HK-2 (cell line): ENCODE measurements around the gene NR5A2.

Experiments
- DNase-seq: peaks from one replicate; pipeline ENCODE4 v3.0.0-alpha.2; 2018; ENCODE audit not compliant: unreplicated experiment

The NR5A2 gene

DNA sequence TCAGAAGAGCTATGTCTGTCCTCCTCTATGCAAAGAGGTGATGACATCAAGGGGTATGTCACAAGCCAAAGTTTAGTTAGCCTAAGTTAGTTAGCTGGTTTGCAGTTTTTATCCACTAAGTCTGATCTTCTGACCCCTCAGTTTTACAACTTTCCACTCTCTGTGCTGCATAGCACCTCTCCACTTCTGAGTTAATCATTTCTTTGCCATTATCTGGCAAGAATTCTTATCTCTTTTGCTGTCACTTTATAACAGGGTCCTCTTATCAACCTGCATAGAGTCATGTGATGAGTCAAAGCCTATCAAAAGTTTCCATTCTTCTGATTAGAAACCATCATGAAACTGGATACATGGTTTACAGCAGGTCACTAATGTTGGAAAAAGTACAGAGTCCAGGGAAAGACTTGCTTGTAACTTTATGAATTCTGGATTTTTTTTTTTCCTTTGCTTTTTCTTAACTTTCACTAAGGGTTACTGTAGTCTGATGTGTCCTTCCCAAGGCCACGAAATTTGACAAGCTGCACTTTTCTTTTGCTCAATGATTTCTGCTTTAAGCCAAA, at the start of gene NR5A2:
Gene NR5A2, plus strand, starts transcription at position 447 of the 560 bp plus-strand sequence. CDS start 138 bp downstream, outside the sequence.
- DNase-seq = no peak

DNA sequence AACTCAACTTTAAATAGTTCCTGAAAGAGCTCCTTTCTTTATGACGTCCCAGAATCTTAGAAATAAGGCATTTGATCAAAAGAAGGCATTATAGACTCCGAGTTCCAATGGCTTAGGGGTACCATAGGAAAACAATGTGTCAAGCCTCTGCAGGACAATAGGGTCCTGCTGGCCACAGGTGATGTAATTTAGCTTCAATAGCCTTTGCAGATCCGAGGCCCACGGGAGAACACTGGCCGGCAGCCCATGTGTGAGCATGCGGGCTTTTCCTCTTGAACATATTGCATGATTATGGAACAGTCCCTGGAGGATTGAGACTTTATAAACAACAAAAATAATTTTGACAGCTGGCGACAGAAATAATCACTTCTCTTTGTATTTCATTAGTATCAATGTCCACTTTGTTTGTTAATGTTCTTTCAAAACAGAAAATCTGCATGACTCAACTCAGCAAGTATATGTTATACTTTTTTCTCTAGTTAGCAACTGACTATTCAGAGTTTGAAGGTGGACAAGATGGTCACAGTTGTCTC, 49.0 kb upstream of the NR5A2 start:
- DNase-seq = no peak

DNA sequence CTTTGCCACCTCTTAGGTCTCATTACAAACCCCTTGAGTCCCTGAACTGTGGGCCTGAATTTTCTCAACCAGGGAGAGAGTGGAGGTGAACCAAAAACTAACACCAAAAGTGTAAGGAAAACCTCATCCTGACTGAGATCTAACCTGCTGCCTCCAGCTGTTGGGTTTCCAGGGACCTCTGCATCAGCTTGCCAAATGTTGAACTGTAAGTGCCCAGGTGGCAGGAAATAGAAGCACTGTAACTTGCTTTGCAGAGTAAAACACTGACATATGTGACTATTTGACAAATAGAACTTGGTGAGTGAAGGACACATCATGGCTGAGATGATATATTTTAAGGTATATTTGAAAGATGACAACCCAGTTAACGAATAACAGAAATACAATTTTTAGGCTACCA, 48.4 kb upstream of the NR5A2 start:
- no peak for DNase-seq

DNA sequence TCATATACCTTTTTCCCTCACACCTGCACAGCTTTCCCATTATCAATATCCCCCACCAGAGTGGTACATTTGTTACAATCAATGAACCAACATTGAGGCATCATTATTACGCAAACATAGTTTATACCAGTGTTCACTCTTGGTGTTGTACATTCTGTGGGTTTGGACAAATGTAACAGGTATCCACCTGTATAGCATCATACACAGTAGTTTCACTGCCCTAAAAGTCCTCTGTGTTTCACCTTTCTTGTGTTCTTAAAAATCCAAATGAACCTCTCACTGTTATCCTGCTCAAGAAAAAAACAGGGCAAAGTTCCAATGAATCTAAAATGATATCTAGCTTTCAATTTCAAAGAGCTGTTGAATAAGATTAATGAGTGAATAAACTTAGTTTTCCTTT, 45.9 kb upstream of the NR5A2 start:
- no peak for DNase-seq

DNA sequence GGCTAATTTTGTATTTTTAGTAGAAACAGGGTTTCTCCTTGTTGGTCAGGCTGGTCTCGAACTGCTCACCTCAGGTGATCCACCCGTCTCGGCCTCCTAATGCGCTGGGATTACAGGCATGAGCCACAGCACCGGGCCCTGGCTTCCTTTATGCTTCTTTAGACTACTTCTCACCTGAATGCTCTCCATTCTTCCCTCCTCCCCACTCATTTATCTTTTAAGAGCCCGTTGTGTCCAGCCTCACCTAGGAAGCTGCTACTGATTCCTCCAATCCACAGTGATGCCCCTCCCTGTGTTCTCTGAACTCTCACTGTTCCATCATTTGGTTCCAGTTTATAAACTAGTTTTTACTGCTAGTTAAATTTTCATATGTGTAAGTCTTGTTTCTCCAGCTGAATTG, 44.9 kb upstream of the NR5A2 start:
- no peak for DNase-seq

DNA sequence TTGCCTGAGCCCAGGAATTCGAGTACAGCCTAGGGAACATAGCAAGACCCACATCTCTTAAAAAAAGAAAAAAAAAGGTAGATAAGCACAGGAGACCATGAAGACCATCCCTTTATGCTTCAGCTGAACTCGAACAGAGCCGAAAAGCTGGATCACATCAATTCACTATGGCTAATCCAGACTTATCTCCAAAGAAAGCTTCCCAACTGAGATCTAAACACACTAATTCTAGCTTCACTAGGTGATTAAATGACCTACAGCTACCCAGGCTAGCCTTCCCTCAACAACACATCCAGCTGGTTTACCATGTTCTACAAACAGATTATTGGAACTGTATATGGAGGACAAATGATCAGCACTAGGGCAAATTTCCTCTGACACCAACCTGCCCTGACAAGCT, 44.0 kb upstream of the NR5A2 start:
- DNase-seq = no peak

DNA sequence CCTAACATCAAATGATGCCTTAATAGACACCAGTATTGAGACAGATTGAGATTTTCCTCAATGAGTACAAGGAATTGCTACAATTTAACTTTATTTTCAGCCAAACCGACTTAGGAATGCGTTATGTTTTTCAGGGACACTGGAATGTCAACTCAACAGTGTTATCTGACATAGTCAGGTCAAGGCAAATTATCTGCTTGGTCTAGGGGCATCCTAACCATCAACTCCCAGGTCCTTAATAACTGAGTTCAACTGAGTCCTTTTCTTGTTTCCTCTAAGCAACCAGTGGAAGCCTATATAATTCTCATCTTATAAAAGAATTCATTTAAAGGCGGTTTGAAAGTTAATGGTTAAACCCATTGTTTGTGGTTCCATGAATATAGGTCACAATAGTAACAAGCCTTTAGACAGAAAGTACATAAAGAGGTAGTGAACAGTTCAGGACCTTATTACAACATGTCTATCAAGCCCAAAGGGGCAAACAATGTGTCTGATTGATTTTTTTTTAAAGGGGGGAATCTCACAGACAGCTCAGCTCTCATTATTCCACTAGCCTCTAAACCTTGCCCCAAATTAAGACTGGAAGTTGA, 32.3 kb upstream of the NR5A2 start:
- no peak for DNase-seq

DNA sequence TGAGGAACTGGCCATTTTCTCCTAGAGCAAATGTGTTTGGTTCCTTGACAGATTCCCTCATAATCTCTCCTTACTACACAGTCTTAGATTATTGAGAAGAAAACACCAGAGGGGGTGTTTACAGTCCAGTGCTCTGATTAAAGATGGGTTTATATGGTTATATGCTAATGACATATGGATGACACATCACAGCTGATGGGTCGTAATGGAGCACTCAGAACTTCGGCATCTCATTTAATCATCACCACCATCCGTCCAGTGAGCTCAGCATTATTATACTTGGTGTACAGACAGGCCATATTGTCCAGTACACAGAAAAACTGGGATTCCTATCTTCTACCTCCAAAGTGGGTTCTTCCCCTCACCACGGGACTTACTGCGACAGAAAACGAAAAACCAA, 22.3 kb upstream of the NR5A2 start:
- DNase-seq = no peak

DNA sequence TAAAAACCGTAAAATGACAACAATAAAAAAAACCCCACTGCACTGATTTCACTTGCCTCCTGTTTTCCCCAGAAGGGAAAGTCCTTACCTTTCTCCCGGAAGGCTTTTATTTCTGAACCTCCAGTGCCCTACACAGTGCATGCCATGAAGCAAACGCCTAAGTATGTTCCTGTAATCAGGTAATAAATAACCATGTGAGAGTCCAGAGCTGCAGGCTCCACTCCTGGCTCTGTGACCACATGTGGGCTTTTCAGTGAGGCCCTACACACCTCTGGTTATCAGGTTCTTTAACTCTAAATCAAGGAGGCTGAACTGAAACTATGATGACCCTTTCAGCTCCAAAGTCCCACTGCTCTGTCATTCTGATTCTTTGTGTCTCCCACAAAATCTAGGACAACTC, 20.8 kb upstream of the NR5A2 start:
- DNase-seq = no peak

DNA sequence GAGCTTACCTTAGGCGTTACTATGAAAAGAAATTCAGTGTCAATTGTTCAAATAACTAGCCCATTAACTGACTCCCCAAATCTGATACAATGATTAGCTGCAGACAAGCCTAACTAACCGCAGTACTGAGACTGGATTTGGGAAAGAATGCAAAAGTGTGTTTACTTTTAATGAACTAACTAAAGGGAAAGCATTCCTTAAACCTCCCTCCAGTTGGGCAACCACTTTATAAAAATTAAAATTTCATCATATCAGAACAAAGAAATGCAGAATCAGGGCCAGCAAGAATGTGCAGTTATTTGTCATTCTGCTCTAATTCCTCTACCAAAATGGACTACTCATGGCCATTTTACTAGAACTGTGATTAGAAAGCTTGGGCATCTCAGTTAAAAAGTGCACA, 11.7 kb upstream of the NR5A2 start:
- DNase-seq = no peak

DNA sequence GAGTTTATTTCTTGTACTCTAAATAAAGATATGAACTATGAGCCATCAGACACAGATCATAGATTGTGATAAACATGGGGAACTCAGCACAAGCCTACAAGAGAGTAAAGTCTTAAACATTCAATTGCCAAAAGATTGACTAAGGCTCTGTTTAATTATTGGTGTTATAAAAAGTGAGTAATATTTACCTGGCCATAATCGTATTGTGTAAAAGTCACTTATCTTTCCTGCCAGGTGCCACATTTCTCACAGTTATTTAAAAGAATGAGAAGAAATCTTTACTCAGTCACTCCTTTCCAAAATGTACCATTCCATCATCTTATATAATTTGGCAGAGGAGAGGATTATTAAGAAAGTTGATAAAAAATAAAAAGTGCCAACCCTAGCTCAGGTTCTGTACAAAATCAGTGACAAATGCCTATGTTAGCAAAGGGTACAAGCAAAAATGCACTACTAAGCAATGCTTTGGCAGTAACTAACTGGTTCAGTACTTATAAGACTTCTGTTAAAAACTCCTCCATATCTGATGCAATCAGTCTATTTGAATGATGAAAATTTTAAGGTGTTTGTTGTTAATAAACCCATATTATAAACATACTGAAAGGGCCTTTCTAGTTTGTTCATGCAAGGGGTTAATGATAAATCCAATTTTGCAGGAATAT, 5.8 kb upstream of the NR5A2 start:
- DNase-seq = no peak

DNA sequence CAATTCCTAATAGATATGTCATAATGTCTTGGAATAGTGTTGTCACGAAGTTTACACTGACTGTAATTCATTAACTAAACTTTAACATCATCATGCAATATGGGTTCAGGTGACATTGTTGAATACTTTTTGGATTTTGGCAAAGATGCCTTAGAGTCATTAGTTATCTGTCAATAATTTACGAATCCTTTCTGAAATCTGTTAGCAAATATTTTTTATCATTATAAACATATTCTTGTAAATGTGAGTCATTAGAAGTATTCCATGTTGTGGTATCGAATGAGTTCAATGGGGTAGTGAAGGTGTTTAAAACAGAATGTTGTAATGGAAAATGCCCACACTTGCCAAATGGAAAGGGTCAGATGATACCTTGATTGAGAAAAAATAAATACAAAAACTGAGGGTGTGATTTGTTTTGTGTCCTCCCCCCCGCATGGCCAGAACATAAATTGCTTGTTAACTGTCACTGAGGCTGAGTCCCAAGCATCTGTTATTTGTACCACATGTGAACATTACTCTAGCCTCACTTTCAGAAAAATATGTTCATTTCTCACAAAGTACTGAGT, 5.2 kb upstream of the NR5A2 start:
- no peak for DNase-seq

DNA sequence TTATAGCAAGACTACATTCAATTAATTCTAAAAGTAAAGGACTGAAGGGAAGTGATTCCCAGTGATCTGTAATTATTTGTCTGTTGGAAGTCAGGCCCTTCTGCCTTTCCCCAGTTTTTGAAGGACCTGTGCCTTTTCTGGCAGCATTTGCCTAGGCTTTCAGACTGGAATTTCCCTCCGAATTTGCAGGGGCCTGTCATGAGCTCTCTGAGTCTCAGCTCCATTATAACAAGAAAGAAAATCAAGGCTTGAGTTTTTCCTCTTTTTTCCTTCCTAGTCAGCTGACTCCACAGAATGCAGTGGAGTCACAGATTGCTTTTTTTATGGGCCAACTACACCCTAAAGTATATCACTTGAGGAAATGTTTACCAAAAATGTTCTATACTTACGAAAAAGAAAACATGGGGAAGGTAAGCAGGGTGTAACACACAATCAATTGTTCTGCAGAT, 1.1 kb downstream of the NR5A2 start:
- no peak for DNase-seq

DNA sequence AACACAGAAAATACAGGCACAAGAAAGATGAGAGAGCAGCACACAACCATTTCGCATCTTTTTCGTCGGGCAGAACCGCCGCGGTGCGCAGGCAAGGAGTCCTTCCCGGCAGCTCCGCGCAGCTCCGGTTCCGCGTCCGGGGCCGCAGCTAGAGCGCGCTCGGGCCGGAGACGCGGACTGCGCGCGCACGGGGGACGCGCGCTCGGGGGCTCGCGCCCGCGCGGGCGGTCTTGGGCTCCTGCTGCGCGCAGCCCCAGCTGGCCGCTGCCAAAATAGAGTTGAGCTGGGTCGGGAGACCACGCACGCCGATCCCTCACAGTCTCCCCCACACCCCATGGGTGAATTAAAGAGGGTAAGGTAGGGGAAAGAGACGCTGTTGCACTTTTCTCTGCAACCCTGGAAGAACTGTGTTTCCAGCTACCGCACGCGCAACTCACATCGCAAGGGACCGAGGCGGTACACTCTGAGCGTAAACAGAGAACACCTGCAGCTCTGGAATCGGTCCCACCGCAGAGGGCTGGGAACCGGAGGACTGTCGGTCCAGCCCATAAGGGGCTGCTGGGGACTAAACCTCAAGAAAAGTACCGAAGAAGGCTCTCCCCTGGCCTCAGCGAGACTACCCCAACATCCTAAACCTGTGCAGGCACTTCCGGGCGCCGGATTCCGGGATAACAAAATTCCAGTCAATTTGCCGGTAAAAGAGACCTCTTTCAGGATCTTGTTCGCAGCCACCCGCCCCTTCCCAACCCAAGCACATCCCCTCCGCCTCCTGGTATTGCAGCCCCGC, 1.7 kb downstream of the NR5A2 start:
- no peak for DNase-seq

DNA sequence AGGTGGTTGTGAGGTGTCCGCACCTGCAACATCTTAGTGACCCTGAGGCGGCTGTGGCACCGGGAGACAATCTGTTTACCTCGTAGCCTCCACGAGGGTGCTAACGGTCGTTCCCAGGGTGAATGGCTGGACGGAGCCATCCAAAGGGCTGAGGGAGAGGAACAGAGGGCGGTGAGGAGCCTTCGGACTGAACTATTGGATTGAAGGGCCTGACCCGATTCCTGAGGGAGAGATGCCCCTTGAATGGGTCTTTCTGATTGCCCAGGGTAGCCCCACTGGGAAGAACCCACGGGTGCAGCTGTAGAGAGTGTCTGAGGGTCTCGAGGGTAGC, 2.3 kb downstream of the NR5A2 start:
- no peak for DNase-seq

DNA sequence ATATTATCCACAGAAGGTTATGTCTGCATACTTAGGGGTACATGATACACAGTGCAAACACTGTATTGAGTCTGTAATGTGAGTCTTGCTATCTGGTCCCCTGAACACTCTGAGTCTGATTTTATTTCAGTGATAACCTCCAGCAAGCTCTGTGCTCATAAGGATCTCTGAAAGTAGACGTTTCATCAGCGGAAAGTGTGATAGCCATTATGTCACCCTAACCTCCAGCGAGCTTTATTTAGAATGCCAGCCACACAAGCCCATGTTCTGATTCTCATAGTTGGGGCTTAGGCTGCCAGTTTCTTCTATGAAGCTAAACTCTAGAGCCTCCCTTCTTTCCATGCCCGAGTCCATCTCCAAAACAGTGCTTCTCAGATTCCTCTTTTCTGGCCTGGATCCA, 3.3 kb downstream of the NR5A2 start:
- no peak for DNase-seq

DNA sequence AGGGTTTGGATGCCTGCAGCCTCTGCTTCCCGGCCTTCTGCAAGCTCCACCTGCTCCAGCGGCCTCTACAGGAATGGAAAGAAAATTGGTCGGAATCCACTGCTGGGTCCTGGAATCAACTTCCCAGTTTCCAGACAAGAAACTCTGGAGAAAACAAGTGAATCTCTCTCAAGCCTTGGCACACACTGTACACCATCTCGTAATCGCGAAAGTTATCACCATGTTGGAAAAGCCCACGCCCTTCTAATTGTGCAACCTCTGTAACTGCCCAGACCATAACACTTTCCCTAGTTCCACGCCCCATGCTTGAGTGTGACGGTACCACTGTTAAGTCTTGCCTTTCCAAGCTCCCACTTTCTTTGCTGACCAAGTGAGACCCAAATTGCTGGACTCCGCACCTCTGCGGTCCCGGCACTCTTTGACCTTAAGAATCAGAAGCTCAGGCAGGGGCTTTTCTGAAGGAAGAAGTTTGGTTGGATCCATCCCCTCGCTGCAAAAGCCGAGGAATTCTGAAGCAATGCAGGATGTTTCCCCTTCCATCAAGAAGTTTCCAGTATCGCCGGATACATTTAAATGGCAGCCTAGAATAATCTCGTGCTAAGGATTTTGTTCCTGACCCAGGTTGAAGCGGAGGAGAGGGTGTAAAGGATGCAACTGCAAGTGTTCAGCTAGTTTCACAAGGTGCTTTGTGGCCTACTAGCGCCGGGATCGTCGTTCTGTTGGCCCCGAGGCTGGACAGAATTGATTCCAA, 6.2 kb downstream of the NR5A2 start:
- DNase-seq = no peak

DNA sequence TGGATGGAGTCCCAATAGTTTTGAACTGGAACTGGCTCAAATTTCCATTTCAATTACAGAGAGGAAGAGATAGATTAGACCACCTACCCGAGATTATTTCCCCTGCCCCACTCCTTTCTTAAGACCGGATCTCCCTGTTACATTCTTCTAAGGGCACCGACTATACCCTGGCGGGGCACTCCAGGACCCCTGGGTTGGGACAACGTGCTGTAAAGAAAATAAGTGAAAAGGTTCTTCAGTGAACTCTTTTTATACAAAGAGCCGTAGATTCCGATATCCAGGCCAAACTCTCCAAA, 6.7 kb downstream of the NR5A2 start:
- DNase-seq = no peak

DNA sequence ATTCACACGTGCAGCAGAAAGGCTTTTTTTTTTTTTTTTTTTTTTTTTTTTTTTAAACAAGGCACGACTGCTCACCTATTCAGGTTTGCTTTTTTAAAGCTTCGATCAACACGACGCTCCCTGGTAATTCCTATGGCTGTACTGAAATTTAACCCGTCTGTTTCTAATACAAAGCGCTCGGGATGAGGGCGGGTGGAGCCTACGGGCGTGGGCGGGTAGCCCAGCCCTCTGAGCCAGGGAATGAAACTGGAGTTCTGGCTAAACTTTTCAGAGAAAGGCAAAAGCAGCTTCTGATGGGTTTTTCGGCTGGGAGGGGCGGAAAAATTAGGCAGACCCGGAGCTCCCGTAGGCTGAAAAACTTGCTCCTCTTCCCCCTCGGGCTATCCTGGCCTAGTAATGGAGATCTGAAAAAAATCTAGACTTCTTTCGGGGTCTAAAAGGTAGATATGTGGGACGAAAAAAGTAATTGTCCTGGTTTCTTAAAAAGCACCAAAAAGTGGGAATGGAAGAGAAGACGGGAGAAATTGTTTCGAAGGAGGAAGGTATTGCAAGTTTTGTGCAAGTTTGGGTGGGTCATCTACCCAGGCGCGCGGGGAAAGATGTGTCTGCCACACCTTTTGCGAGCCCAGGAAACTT, 7.4 kb downstream of the NR5A2 start:
- no peak for DNase-seq

DNA sequence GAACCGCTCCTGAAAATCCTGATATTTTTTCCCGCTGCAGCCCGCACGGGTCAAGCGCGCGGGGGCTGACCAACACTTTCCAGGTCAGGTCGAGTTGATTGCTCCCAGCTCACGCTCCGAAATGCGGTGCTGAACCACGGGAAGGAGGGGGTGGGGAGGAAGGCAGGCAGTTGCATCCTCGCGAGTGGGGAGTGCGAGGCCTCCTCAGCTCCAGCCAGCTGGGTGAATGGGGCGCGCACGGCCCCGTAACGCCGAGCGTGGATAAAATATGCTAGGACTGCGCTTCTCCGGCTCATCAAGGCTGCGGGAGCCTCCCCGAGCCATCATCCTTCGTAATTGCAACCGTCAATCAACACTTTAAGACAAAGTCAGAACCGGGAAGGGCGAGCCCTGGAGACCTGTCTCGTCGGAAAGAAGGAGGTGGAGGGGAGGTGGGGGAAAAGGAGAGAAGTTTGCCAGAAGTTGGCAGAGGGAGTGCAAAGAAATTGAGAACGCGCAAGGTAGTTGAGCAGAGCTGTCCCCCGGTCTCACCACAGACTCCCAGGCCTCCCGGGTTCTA, 8.0 kb downstream of the NR5A2 start:
- no peak for DNase-seq
